SW480 (cell line): ENCODE measurements around the gene NUDCD3.
A peak's percentile ranks its signal among the peaks of the same experiment; 100 is the strongest.
"Not testable (repeated sequence)": the region's sequence is repeated elsewhere in the genome, so short reads cannot be mapped to it uniquely, and the experiment has no call there.

Experiments
- DNase-seq: peaks from one replicate; pipeline ENCODE4 v3.0.0-alpha.2; 2016; ENCODE audit warnings: low spot score

NUDCD3 gene

GRCh38 chr7:44447874-44448425 lies 42.5 kb downstream of the NUDCD3 start:
- DNase-seq = no peak

GRCh38 chr7:44445986-44446671 lies 44.3 kb downstream of the NUDCD3 start:
- DNase-seq = no peak

GRCh38 chr7:44441079-44441478 lies 49.4 kb downstream of the NUDCD3 start:
- no peak for DNase-seq

GRCh38 chr7:44440577-44441078 lies 49.8 kb downstream of the NUDCD3 start:
- no peak for DNase-seq

GRCh38 chr7:44439926-44440325 lies 50.5 kb downstream of the NUDCD3 start:
- no peak for DNase-seq

GRCh38 chr7:44438816-44439215 lies 51.6 kb downstream of the NUDCD3 start:
- no peak for DNase-seq

GRCh38 chr7:44434201-44434600 lies 56.3 kb downstream of the NUDCD3 start:
- no peak for DNase-seq

- no peak for DNase-seq
These were observed 57.0 kb downstream of the NUDCD3 start for GRCh38 chr7:44433255-44434022.

GRCh38 chr7:44432381-44432977 lies 58.0 kb downstream of the NUDCD3 start:
- no peak for DNase-seq

- peak; percentile 28 for DNase-seq
These were observed 59.3 kb downstream of the NUDCD3 start for GRCh38 chr7:44431091-44431608.

- no peak for DNase-seq
These were observed 60.4 kb downstream of the NUDCD3 start for GRCh38 chr7:44430054-44430453.

GRCh38 chr7:44424762-44425161 lies 65.7 kb downstream of the NUDCD3 start:
- DNase-seq = not testable (repeated sequence)

- no peak for DNase-seq
These were observed 73.5 kb downstream of the NUDCD3 start for GRCh38 chr7:44416941-44417340.

GRCh38 chr7:44415510-44415909 lies 74.9 kb downstream of the NUDCD3 start:
- peak; percentile 17 for DNase-seq

- peak; percentile 79 for DNase-seq
These were observed 75.4 kb downstream of the NUDCD3 start for GRCh38 chr7:44415047-44415446.

GRCh38 chr7:44411306-44411705 lies 79.2 kb downstream of the NUDCD3 start:
- no peak for DNase-seq

GRCh38 chr7:44408596-44408995 lies 81.9 kb downstream of the NUDCD3 start:
- no peak for DNase-seq

GRCh38 chr7:44403775-44404174 lies 86.7 kb downstream of the NUDCD3 start:
- no peak for DNase-seq

- no peak for DNase-seq
These were observed 87.2 kb downstream of the NUDCD3 start for GRCh38 chr7:44403176-44403759.

- DNase-seq = no peak
These were observed 87.9 kb downstream of the NUDCD3 start for GRCh38 chr7:44402401-44403060.

GRCh38 chr7:44401692-44402091 lies 88.8 kb downstream of the NUDCD3 start:
- no peak for DNase-seq
